Esophagus (tissue), 2 donors: Measurements from ENCODE around the gene RPS21. TPM values are rescaled to one million over a fixed set of nuclear protein-coding genes. Genes with fewer than 3 reads are reported as not detected.

ENCODE experiments used
- H3K27ac ChIP-seq, 2 donors: one replicate each; pipeline ENCODE4 v1.5.1; 2013; ENCODE audit warnings: low read depth in 2 of 2, mild to moderate bottlenecking in 2 of 2, inconsistent platforms in 1 of 2, low read length in 1 of 2, moderate library complexity in 1 of 2
- H3K27me3 ChIP-seq, 2 donors: one replicate each; pipeline ENCODE4 v1.6.1; 2013; ENCODE audit warnings: low read length in 2 of 2, control low read depth in 1 of 2, mild to moderate bottlenecking in 1 of 2; ENCODE audit not compliant: insufficient read depth in 2 of 2, control insufficient read depth in 1 of 2
- H3K36me3 ChIP-seq, 2 donors: one replicate each; pipeline ENCODE4 v1.6.1; 2013; ENCODE audit warnings: low read length in 1 of 2; ENCODE audit not compliant: control insufficient read depth in 2 of 2, insufficient read depth in 2 of 2
- H3K4me1 ChIP-seq, 2 donors: one replicate each; pipeline ENCODE4 v1.6.1; 2013; ENCODE audit warnings: low read length in 1 of 2; ENCODE audit not compliant: control insufficient read depth in 2 of 2, insufficient read depth in 2 of 2
- H3K4me3 ChIP-seq, 2 donors: one replicate each; pipeline ENCODE4 v1.5.1; 2013; ENCODE audit warnings: low read length in 2 of 2, mild to moderate bottlenecking in 2 of 2, low read depth in 1 of 2, moderate library complexity in 1 of 2
- H3K9me3 ChIP-seq, 2 donors: one replicate each; pipeline ENCODE4 v1.6.1; 2013; ENCODE audit warnings: mild to moderate bottlenecking in 2 of 2, low read depth in 1 of 2, low read length in 1 of 2, moderate library complexity in 1 of 2; ENCODE audit not compliant: control insufficient read depth in 2 of 2, insufficient read depth in 1 of 2
- WGBS, 2 donors: extraction: QIAGEN DNeasy Blood & Tissue Kit; methylation state at CpG; one replicate each; pipeline ENCODE4 v1.1.7; 2013; 5-methylcytosine and 5-hydroxymethylcytosine counted together
- polyA plus RNA-seq, 2 donors: library from polyadenylated mRNA; stranded (reverse); fragments of 200-250 nt; gene quantifications; one replicate each; pipeline ENCODE4 v1.2.3, GENCODE V29; 2013
- donor health status: healthy with polysubstance abuse.
- donor health status: Bipolar disorder and iron deficiency.

The RPS21 gene
- polyA plus RNA-seq, 2 donors, result 4,370 to 5,155 TPM

GRCh38 chr20:62428396-62429295, 41.7 kb downstream of the RPS21 start:
- WGBS, 2 donors, result 51 to 53% methylated on average over 31 of the region's 31 CpGs
- Histone ChIP-seq H3K27me3 (no peaks in the 10 kb centered on the region), H3K4me3 (no peak overlapping the region), H3K9me3 (no peaks in the 10 kb centered on the region), H3K27ac (no peak overlapping the region), H3K4me1 (peaks cover 8 to 24% of the 10 kb centered on the region in 2 donors), H3K36me3 (peaks cover 0 to 4% of the 10 kb centered on the region in 2 donors)

- H3K27ac ChIP-seq, result no peak overlapping the region
- H3K4me1 ChIP-seq, result peaks cover 8 to 21% of the 10 kb centered on the region in 2 donors
- 75 to 83% methylated on average over 21 to 23 of the region's 23 CpGs for WGBS, 2 donors
- no peak overlapping the region for H3K4me3 ChIP-seq
- no peaks in the 10 kb centered on the region for H3K27me3 ChIP-seq
- H3K9me3 ChIP-seq, result no peaks in the 10 kb centered on the region
- H3K36me3 ChIP-seq, result peaks cover 0 to 4% of the 10 kb centered on the region in 2 donors
Measured at GRCh38 chr20:62429455-62430310, 42.8 kb downstream of the RPS21 start.

- Histone ChIP-seq H3K36me3 (no peaks in the 10 kb centered on the region), H3K27me3 (no peaks in the 10 kb centered on the region), H3K4me1 (peaks cover 8 to 18% of the 10 kb centered on the region in 2 donors), H3K4me3 (no peak overlapping the region), H3K27ac (no peak overlapping the region), H3K9me3 (no peaks in the 10 kb centered on the region)
- 52 to 65% methylated on average over 10 of the region's 10 CpGs for WGBS, 2 donors
Measured at GRCh38 chr20:62430311-62430853, 43.5 kb downstream of the RPS21 start.

GRCh38 chr20:62430866-62431447, 44.1 kb downstream of the RPS21 start:
- H3K4me1 ChIP-seq, result peaks cover 8 to 15% of the 10 kb centered on the region in 2 donors
- H3K27me3 ChIP-seq, result no peaks in the 10 kb centered on the region
- H3K27ac ChIP-seq, result no peak overlapping the region
- H3K36me3 ChIP-seq, result no peaks in the 10 kb centered on the region
- 63 to 72% methylated on average over 23 of the region's 23 CpGs for WGBS, 2 donors
- no peak overlapping the region for H3K4me3 ChIP-seq
- no peaks in the 10 kb centered on the region for H3K9me3 ChIP-seq

- Histone ChIP-seq H3K27me3 (peaks cover 0 to 3% of the 10 kb centered on the region in 2 donors), H3K4me3 (no peak overlapping the region), H3K9me3 (no peaks in the 10 kb centered on the region), H3K36me3 (no peaks in the 10 kb centered on the region), H3K4me1 (peaks cover 0 to 3% of the 10 kb centered on the region in 2 donors), H3K27ac (no peak overlapping the region)
- 47 to 55% methylated on average over 32 of the region's 32 CpGs for WGBS, 2 donors
Measured at GRCh38 chr20:62433658-62434497, 47.0 kb downstream of the RPS21 start.

GRCh38 chr20:62436692-62437091, 49.8 kb downstream of the RPS21 start:
- WGBS, 2 donors, result 89 to 96% methylated on average over 3 of the region's 3 CpGs
- Histone ChIP-seq H3K27ac (no peak overlapping the region), H3K4me1 (peaks cover 0 to 3% of the 10 kb centered on the region in 2 donors), H3K9me3 (no peaks in the 10 kb centered on the region), H3K27me3 (peaks cover 0 to 3% of the 10 kb centered on the region in 2 donors), H3K36me3 (no peaks in the 10 kb centered on the region), H3K4me3 (no peak overlapping the region)

- H3K36me3 ChIP-seq, result no peaks in the 10 kb centered on the region
- no peak overlapping the region for H3K27ac ChIP-seq
- WGBS, 2 donors, result 55 to 68% methylated on average over 12 of the region's 12 CpGs
- H3K4me1 ChIP-seq, result peaks cover 0 to 3% of the 10 kb centered on the region in 2 donors
- peaks cover 0 to 3% of the 10 kb centered on the region in 2 donors for H3K27me3 ChIP-seq
- no peak overlapping the region for H3K4me3 ChIP-seq
- H3K9me3 ChIP-seq, result no peaks in the 10 kb centered on the region
Measured at GRCh38 chr20:62437496-62437895, 50.6 kb downstream of the RPS21 start.

GRCh38 chr20:62437927-62438326, 51.0 kb downstream of the RPS21 start:
- no peaks in the 10 kb centered on the region for H3K9me3 ChIP-seq
- H3K27me3 ChIP-seq, result peaks cover 0 to 3% of the 10 kb centered on the region in 2 donors
- H3K36me3 ChIP-seq, result no peaks in the 10 kb centered on the region
- H3K27ac ChIP-seq, result no peak overlapping the region
- H3K4me1 ChIP-seq, result peaks cover 0 to 3% of the 10 kb centered on the region in 2 donors
- no peak overlapping the region for H3K4me3 ChIP-seq
- WGBS, 2 donors, result 46 to 56% methylated on average over 24 of the region's 24 CpGs
